IPS-15b (cell line): ENCODE data around the gene ZNF865.
A peak's percentile ranks its signal among the peaks of the same experiment; 100 is the strongest.

ENCODE experiments used
- H3K27me3 ChIP-seq: one replicate; pipeline ENCODE4 v1.6.1; 2013; ENCODE audit warnings: low read length; ENCODE audit not compliant: control insufficient read depth, insufficient read depth
- H3K36me3 ChIP-seq: one replicate; pipeline ENCODE4 v1.6.1; 2013; ENCODE audit warnings: low read length; ENCODE audit not compliant: control insufficient read depth, insufficient read depth
- H3K4me1 ChIP-seq: one replicate; pipeline ENCODE4 v1.6.1; 2013; ENCODE audit warnings: mild to moderate bottlenecking, low read length; ENCODE audit not compliant: control insufficient read depth, insufficient read depth
- H3K4me3 ChIP-seq: one replicate; pipeline ENCODE4 v1.5.1; 2013; ENCODE audit warnings: low read depth, low read length
- H3K9ac ChIP-seq: one replicate; pipeline ENCODE4 v1.6.1; 2013; ENCODE audit warnings: low read depth, mild to moderate bottlenecking, low read length
- H3K9me3 ChIP-seq: one replicate; pipeline ENCODE4 v1.6.1; 2013; ENCODE audit warnings: mild to moderate bottlenecking, low read length; ENCODE audit not compliant: control insufficient read depth, insufficient read depth

The ZNF865 gene

GRCh38 chr19:55621673-55622231 is 16.3 kb downstream of the ZNF865 start:
- Histone ChIP-seq H3K36me3 (peaks cover 4% of the 10 kb centered on the region), H3K9ac (no peak overlapping the region), H3K27me3 (no peaks in the 10 kb centered on the region)

GRCh38 chr19:55622242-55622969 is 17.0 kb downstream of the ZNF865 start:
- H3K9ac ChIP-seq: no peak overlapping the region
- no peaks in the 10 kb centered on the region for H3K4me1 ChIP-seq

More at GRCh38 chr19:55621673-55622231, 16.3 kb downstream of the ZNF865 start:
- H3K9me3 ChIP-seq: no peaks in the 10 kb centered on the region
- H3K4me1 ChIP-seq: no peaks in the 10 kb centered on the region
- no peak overlapping the region for H3K4me3 ChIP-seq

GRCh38 chr19:55623130-55623529 is 17.7 kb downstream of the ZNF865 start:
- Histone ChIP-seq H3K27me3 (no peaks in the 10 kb centered on the region), H3K9me3 (no peaks in the 10 kb centered on the region), H3K9ac (no peak overlapping the region), H3K36me3 (peaks cover 4% of the 10 kb centered on the region), H3K4me3 (no peak overlapping the region), H3K4me1 (no peaks in the 10 kb centered on the region)

More at GRCh38 chr19:55622242-55622969, 17.0 kb downstream of the ZNF865 start:
- Histone ChIP-seq H3K4me3 (no peak overlapping the region), H3K9me3 (no peaks in the 10 kb centered on the region), H3K36me3 (peaks cover 4% of the 10 kb centered on the region), H3K27me3 (no peaks in the 10 kb centered on the region)

- Histone ChIP-seq H3K4me1 (no peaks in the 10 kb centered on the region), H3K27me3 (no peaks in the 10 kb centered on the region), H3K4me3 (peak overlapping the region; percentile 15), H3K9me3 (no peaks in the 10 kb centered on the region), H3K36me3 (peaks cover 4% of the 10 kb centered on the region), H3K9ac (no peak overlapping the region)
Observed at GRCh38 chr19:55623561-55623960, 18.1 kb downstream of the ZNF865 start.

- no peaks in the 10 kb centered on the region for H3K4me1 ChIP-seq
- peak within 1 kb of the TSS; percentile 64 for H3K4me3 ChIP-seq
- H3K36me3 ChIP-seq: peaks cover 4% of the 10 kb centered on the region
- no peaks in the 10 kb centered on the region for H3K9me3 ChIP-seq
- H3K27me3 ChIP-seq: no peaks in the 10 kb centered on the region
- peak within 1 kb of the TSS; percentile 79 for H3K9ac ChIP-seq
Observed at GRCh38 chr19:55624109-55625003, 18.9 kb downstream of the ZNF865 start, which contains the start of gene ZNF784. Gene ZNF784, minus strand, starts transcription at chr19:55624566. Its CDS starts 5 bp downstream, at chr19:55624561.

- Histone ChIP-seq H3K27me3 (no peaks in the 10 kb centered on the region), H3K4me1 (no peaks in the 10 kb centered on the region), H3K9me3 (no peaks in the 10 kb centered on the region), H3K9ac (no peak overlapping the region), H3K4me3 (peak overlapping the region; percentile 64), H3K36me3 (peaks cover 4% of the 10 kb centered on the region)
Observed at GRCh38 chr19:55625004-55625326, 19.5 kb downstream of the ZNF865 start.

- Histone ChIP-seq H3K36me3 (no peaks in the 10 kb centered on the region), H3K9ac (no peak overlapping the region), H3K4me3 (no peak overlapping the region), H3K9me3 (no peaks in the 10 kb centered on the region), H3K27me3 (no peaks in the 10 kb centered on the region), H3K4me1 (no peaks in the 10 kb centered on the region)
Observed at GRCh38 chr19:55626350-55626749, 20.9 kb downstream of the ZNF865 start.

- Histone ChIP-seq H3K4me3 (no peak overlapping the region), H3K9ac (no peak overlapping the region), H3K4me1 (peaks cover 6% of the 10 kb centered on the region)
Observed at GRCh38 chr19:55632463-55632834, 27.0 kb downstream of the ZNF865 start.

GRCh38 chr19:55633861-55634260 is 28.4 kb downstream of the ZNF865 start:
- H3K36me3 ChIP-seq: peaks cover 4% of the 10 kb centered on the region
- H3K9ac ChIP-seq: no peak overlapping the region
- no peaks in the 10 kb centered on the region for H3K9me3 ChIP-seq
- H3K4me3 ChIP-seq: no peak overlapping the region
- no peaks in the 10 kb centered on the region for H3K27me3 ChIP-seq
- peaks cover 6% of the 10 kb centered on the region for H3K4me1 ChIP-seq

More at GRCh38 chr19:55632463-55632834, 27.0 kb downstream of the ZNF865 start:
- no peaks in the 10 kb centered on the region for H3K9me3 ChIP-seq
- H3K36me3 ChIP-seq: peaks cover 4% of the 10 kb centered on the region
- H3K27me3 ChIP-seq: no peaks in the 10 kb centered on the region

- Histone ChIP-seq H3K9me3 (no peaks in the 10 kb centered on the region), H3K4me3 (peak overlapping the region; percentile 100), H3K4me1 (peaks cover 6% of the 10 kb centered on the region), H3K27me3 (no peaks in the 10 kb centered on the region), H3K36me3 (peaks cover 4% of the 10 kb centered on the region), H3K9ac (peak overlapping the region; percentile 99)
Observed at GRCh38 chr19:55635334-55635717, 29.9 kb downstream of the ZNF865 start.

GRCh38 chr19:55635856-55636440 is 30.5 kb downstream of the ZNF865 start:
- Histone ChIP-seq H3K9me3 (no peaks in the 10 kb centered on the region), H3K27me3 (no peaks in the 10 kb centered on the region), H3K4me3 (peak overlapping the region; percentile 100), H3K36me3 (peaks cover 4% of the 10 kb centered on the region), H3K4me1 (peaks cover 6% of the 10 kb centered on the region), H3K9ac (peak overlapping the region; percentile 99)
